T-helper 2 cell treated with Interferon-gamma antibody and Interleukin-4, amounts not matched to agents 100 ng/mL and 5 ng/mL, for 36 hours (primary cell): Measurements from ENCODE around the gene PDZD8. TPM values are rescaled to one million over a fixed set of nuclear protein-coding genes. Genes with fewer than 3 reads are reported as not detected.
"Not testable (repeated sequence)": the region's sequence is repeated elsewhere in the genome, so short reads cannot be mapped to it uniquely, and the experiment has no call there.

ENCODE experiments used
- intact Hi-C: fragments of 100-400 bp; cut with micrococcal nuclease; formaldehyde crosslinking; loops from one replicate; pipeline ENCODE4 v1.15.1; 2023
- total RNA-seq: library from RNA; stranded (reverse); gene quantifications from 2 replicates; pipeline ENCODE4 v1.2.3, GENCODE V29; 2022

Gene PDZD8
- total RNA-seq, 1 donor from 2014 or later: 13.2 TPM

- intact Hi-C loops: no loop called here
Observed at GRCh38 chr10:117300671-117301070, 74.6 kb downstream of the PDZD8 start.

- intact Hi-C loops: no loop called here
Observed at GRCh38 chr10:117299435-117299834, 75.8 kb downstream of the PDZD8 start.

- intact Hi-C loops: no loop called here
Observed at GRCh38 chr10:117298219-117298618, 77.0 kb downstream of the PDZD8 start.

- intact Hi-C loops: no loop called here
Observed at GRCh38 chr10:117294735-117295134, 80.5 kb downstream of the PDZD8 start.

GRCh38 chr10:117294039-117294645 is 81.1 kb downstream of the PDZD8 start:
- intact Hi-C loops: no loop called here

- intact Hi-C loops: not testable (repeated sequence)
Observed at GRCh38 chr10:117290872-117291271, 84.4 kb downstream of the PDZD8 start.

- intact Hi-C loops: no loop called here
Observed at GRCh38 chr10:117284716-117285494, 90.3 kb downstream of the PDZD8 start.

GRCh38 chr10:117277675-117278074 is 97.6 kb downstream of the PDZD8 start:
- intact Hi-C loops: no loop called here

GRCh38 chr10:117275121-117275520 is 100.1 kb downstream of the PDZD8 start:
- intact Hi-C loops: no loop called here

- intact Hi-C loops: no loop called here
Observed at GRCh38 chr10:117274509-117274908, 100.7 kb downstream of the PDZD8 start.

- intact Hi-C loops: no loop called here
Observed at GRCh38 chr10:117273980-117274379, 101.3 kb downstream of the PDZD8 start.

- intact Hi-C loops: no loop called here
Observed at GRCh38 chr10:117272195-117273076, 102.8 kb downstream of the PDZD8 start.

GRCh38 chr10:117271427-117271826 is 103.8 kb downstream of the PDZD8 start:
- intact Hi-C loops: no loop called here

GRCh38 chr10:117268907-117269306 is 106.3 kb downstream of the PDZD8 start:
- intact Hi-C loops: no loop called here

GRCh38 chr10:117268258-117268657 is 107.0 kb downstream of the PDZD8 start:
- intact Hi-C loops: no loop called here

- intact Hi-C loops: no loop called here
Observed at GRCh38 chr10:117266812-117267211, 108.4 kb downstream of the PDZD8 start.

- intact Hi-C loops: no loop called here
Observed at GRCh38 chr10:117266400-117266799, 108.8 kb downstream of the PDZD8 start.

- intact Hi-C loops: no loop called here
Observed at GRCh38 chr10:117264782-117265181, 110.5 kb downstream of the PDZD8 start.

GRCh38 chr10:117262903-117263293 is 112.3 kb downstream of the PDZD8 start:
- intact Hi-C loops: no loop called here

GRCh38 chr10:117262291-117262902 is 112.8 kb downstream of the PDZD8 start:
- intact Hi-C loops: no loop called here

- intact Hi-C loops: no loop called here
Observed at GRCh38 chr10:117261501-117261900, 113.7 kb downstream of the PDZD8 start.

GRCh38 chr10:117260084-117260483 is 115.2 kb downstream of the PDZD8 start:
- intact Hi-C loops: no loop called here
